T47D (cell line): ENCODE data around the gene TTLL4.

Experiments used
- DNase-seq, 2 experiments: peaks; one replicate each; pipeline versions ENCODE4 v3.0.0 to v3.0.0-alpha.2; 2011 to 2012; ENCODE audit warnings: low read depth in 1 of 2, low spot score in 1 of 2
- JUND ChIP-seq: IDR thresholded peaks from 2 replicates; pipeline ENCODE4 v1.6.1; 2012; ENCODE audit warnings: low read depth
- in situ Hi-C: cut with HindIII; loops from 2 replicates; pipeline ENCODE4 v1.10.0; 2016; ENCODE audit warnings: low sequenced_read_pairs, low pct_unique_long_range_greater_than_20kb

TTLL4 gene

GRCh38 chr2:218691234-218691633 is 19.4 kb upstream of the TTLL4 start:
- no peak for DNase-seq
- in situ Hi-C loops = no loop called here
- TF ChIP-seq JUND = no peak

- TF ChIP-seq JUND = no peak
- in situ Hi-C loops = no loop called here
- DNase-seq = no peak
These were observed 16.1 kb upstream of the TTLL4 start for GRCh38 chr2:218694405-218695145.

GRCh38 chr2:218698885-218699284 is 11.8 kb upstream of the TTLL4 start:
- no peak for TF ChIP-seq JUND
- DNase-seq = no peak
- in situ Hi-C loops = no loop called here

GRCh38 chr2:218701806-218702205 is 8.8 kb upstream of the TTLL4 start:
- DNase-seq = no peak
- in situ Hi-C loops = no loop called here
- no peak for TF ChIP-seq JUND

GRCh38 chr2:218703341-218703740 is 7.3 kb upstream of the TTLL4 start:
- no peak for DNase-seq
- in situ Hi-C loops = no loop called here
- TF ChIP-seq JUND = no peak

GRCh38 chr2:218708086-218708485 is 2.5 kb upstream of the TTLL4 start:
- no peak for TF ChIP-seq JUND
- no peak for DNase-seq
- in situ Hi-C loops = no loop called here

- DNase-seq = no peak
- TF ChIP-seq JUND = no peak
- in situ Hi-C loops = no loop called here
These were observed 727 bp upstream of the TTLL4 start for GRCh38 chr2:218709908-218710307.

GRCh38 chr2:218710334-218710686 is 325 bp upstream of the TTLL4 start:
- in situ Hi-C loops = no loop called here
- DNase-seq = no peak
- TF ChIP-seq JUND = no peak

- in situ Hi-C loops = no loop called here
- TF ChIP-seq JUND = no peak
- DNase-seq = peak in 1 of 2 experiments; percentile 5
These were observed 905 bp downstream of the TTLL4 start for GRCh38 chr2:218711550-218711929.

GRCh38 chr2:218713922-218714321 is 3.3 kb downstream of the TTLL4 start:
- no peak for DNase-seq
- in situ Hi-C loops = no loop called here
- TF ChIP-seq JUND = no peak

- in situ Hi-C loops = no loop called here
- DNase-seq = no peak
- TF ChIP-seq JUND = no peak
These were observed 5.4 kb downstream of the TTLL4 start for GRCh38 chr2:218716070-218716469.

GRCh38 chr2:218717262-218717661 is 6.6 kb downstream of the TTLL4 start:
- in situ Hi-C loops = no loop called here
- no peak for DNase-seq
- no peak for TF ChIP-seq JUND

- no peak for DNase-seq
- in situ Hi-C loops = no loop called here
- TF ChIP-seq JUND = no peak
These were observed 7.4 kb downstream of the TTLL4 start for GRCh38 chr2:218718058-218718457.

GRCh38 chr2:218719457-218719856 is 8.8 kb downstream of the TTLL4 start:
- TF ChIP-seq JUND = no peak
- in situ Hi-C loops = no loop called here

More at GRCh38 chr2:218719457-218719856, 8.8 kb downstream of the TTLL4 start:
- DNase-seq = no peak
